Lung (tissue), 12 donors: ENCODE measurements around the gene SLC5A10. TPM values are rescaled to one million over a fixed set of nuclear protein-coding genes. Genes with fewer than 3 reads are reported as not detected.

ENCODE experiments used
- ATAC-seq: fragments of 200-7000 bp; cut with Tn5 transposase; one replicate; pipeline ENCODE4 v1.9.1; 2020; ENCODE audit warnings: moderate number of reproducible peaks; ENCODE audit not compliant: insufficient read depth, low FRiP score
- DNase-seq, 3 donors: peaks; one replicate each; pipeline ENCODE4 v3.0.0-alpha.2; 2013 to 2017
- H3K27ac ChIP-seq, 2 donors: one replicate each; pipeline ENCODE4 v1.5.1; 2013; ENCODE audit warnings: mild to moderate bottlenecking in 2 of 2, moderate library complexity in 2 of 2, control low read depth in 1 of 2, inconsistent platforms in 1 of 2, low read depth in 1 of 2, low read length in 1 of 2
- H3K27me3 ChIP-seq, 3 donors: one replicate each; pipeline ENCODE4 v1.5.1; 2013; ENCODE audit warnings: low read length in 2 of 3; ENCODE audit not compliant: control insufficient read depth in 3 of 3, insufficient read depth in 3 of 3
- H3K36me3 ChIP-seq, 4 donors: one replicate each; pipeline ENCODE4 v1.5.1; 2013; ENCODE audit warnings: low read length in 4 of 4, mild to moderate bottlenecking in 1 of 4, moderate library complexity in 1 of 4; ENCODE audit not compliant: control insufficient read depth in 4 of 4, insufficient read depth in 4 of 4
- H3K4me1 ChIP-seq, 5 donors: one replicate each; pipeline ENCODE4 v1.5.1; 2013; ENCODE audit warnings: low read length in 5 of 5, mild to moderate bottlenecking in 2 of 5, moderate library complexity in 1 of 5; ENCODE audit not compliant: control insufficient read depth in 5 of 5, insufficient read depth in 5 of 5
- H3K4me3 ChIP-seq: one replicate; pipeline ENCODE4 v1.5.1; 2013; ENCODE audit warnings: mild to moderate bottlenecking, control low read depth, moderate library complexity
- H3K9ac ChIP-seq, 2 donors: one replicate each; pipeline ENCODE4 v1.5.1; 2013; ENCODE audit warnings: low read length in 2 of 2, control low read depth in 1 of 2; ENCODE audit not compliant: insufficient read depth in 1 of 2
- H3K9me3 ChIP-seq, 4 donors: one replicate each; pipeline ENCODE4 v1.5.1; 2013; ENCODE audit warnings: low read length in 3 of 4, mild to moderate bottlenecking in 1 of 4, moderate library complexity in 1 of 4; ENCODE audit not compliant: control insufficient read depth in 4 of 4, insufficient read depth in 3 of 4
- CTCF ChIP-seq: IDR thresholded peaks from 2 replicates; pipeline ENCODE4 v1.5.1; 2012; ENCODE audit warnings: mild to moderate bottlenecking; ENCODE audit errors: control extremely low read depth, extremely low read depth
- WGBS, 2 donors: extraction: QIAGEN DNeasy Blood & Tissue Kit; methylation state at CpG; one replicate each; pipeline ENCODE4 v1.1.7; 2013; 5-methylcytosine and 5-hydroxymethylcytosine counted together
- polyA plus RNA-seq, 2 donors: library from polyadenylated mRNA; stranded (reverse); fragments of 200-250 nt; gene quantifications; one replicate each; pipeline ENCODE4 v1.2.1, GENCODE V29; 2013
- total RNA-seq, 2 donors: library from RNA; depleted of rRNA in 1 of 2; stranded (reverse); fragments of >200 nt in 1 of 2; gene quantifications; one replicate each; pipeline ENCODE4 v1.2.1, GENCODE V29; 2014 to 2021
- donor health status: control.
- donor health status: control.
- donor health status: Bipolar disorder and iron deficiency.
- donor health status: healthy.
- donor health status: DM: yes; HTN: yes; CAD: no.

SLC5A10 gene
- total and polyA plus RNA-seq, 4 donors, result 0.09 to 0.31 (median 0.21) TPM

GRCh38 chr17:18968345-18968744 lies 16.4 kb downstream of the SLC5A10 start:
- TF ChIP-seq CTCF, result no peak
- peak overlapping the region in 1 of 2 donors; percentile 58 for H3K27ac ChIP-seq
- WGBS, 2 donors, result 32 to 61% methylated on average over 4 of the region's 4 CpGs
- peaks cover 0 to 11% (median 0%) of the 10 kb centered on the region in 4 donors for H3K36me3 ChIP-seq
- H3K9me3 ChIP-seq, result no peaks in the 10 kb centered on the region
- DNase-seq (peak in 2 of 3 donors; percentile 34 to 42), ATAC-seq (no peak)
- no peak overlapping the region for H3K9ac ChIP-seq
- no peak overlapping the region for H3K4me3 ChIP-seq
- no peaks in the 10 kb centered on the region for H3K27me3 ChIP-seq
- H3K4me1 ChIP-seq, result peaks cover 0 to 33% (median 10%) of the 10 kb centered on the region in 5 donors

- H3K9ac ChIP-seq, result no peak overlapping the region
- ATAC-seq, result no peak
- DNase-seq, result no peak
These were observed 17.3 kb downstream of the SLC5A10 start for GRCh38 chr17:18968945-18969887.

GRCh38 chr17:18970582-18971480 lies 18.9 kb downstream of the SLC5A10 start:
- Histone ChIP-seq H3K4me3 (no peak overlapping the region), H3K27me3 (no peaks in the 10 kb centered on the region), H3K36me3 (peaks cover 0 to 14% (median 0%) of the 10 kb centered on the region in 4 donors), H3K9ac (no peak overlapping the region), H3K9me3 (no peaks in the 10 kb centered on the region), H3K27ac (no peak overlapping the region), H3K4me1 (peaks cover 0 to 25% (median 10%) of the 10 kb centered on the region in 5 donors)
- DNase-seq (no peak), ATAC-seq (no peak)
- no peak for TF ChIP-seq CTCF
- 94% methylated on average over 28 of the region's 28 CpGs for WGBS, 2 donors

More at GRCh38 chr17:18968945-18969887, 17.3 kb downstream of the SLC5A10 start:
- Histone ChIP-seq H3K36me3 (peaks cover 0 to 11% (median 0%) of the 10 kb centered on the region in 4 donors), H3K4me1 (peaks cover 0 to 33% (median 10%) of the 10 kb centered on the region in 5 donors), H3K4me3 (no peak overlapping the region), H3K27ac (peak overlapping the region in 1 of 2 donors; percentile 58), H3K27me3 (no peaks in the 10 kb centered on the region), H3K9me3 (no peaks in the 10 kb centered on the region)
- no peak for TF ChIP-seq CTCF
- WGBS, 2 donors, result 48 to 67% methylated on average over 23 of the region's 23 CpGs
